ENCODE measurements around the gene UGT2B11. TPM values are rescaled to one million over a fixed set of nuclear protein-coding genes. Genes with fewer than 3 reads are reported as not detected.
"Not testable (repeated sequence)": the region's sequence is repeated elsewhere in the genome, so short reads cannot be mapped to it uniquely, and the experiment has no call there.

The UGT2B11 gene
- total RNA-seq, 1 donor from 2014 or later, result not detected

- H3K79me2 ChIP-seq (ENCODE audit: insufficient read depth, low read length), result no peaks in the 10 kb centered on the region
- H3K36me3 ChIP-seq (ENCODE audit: insufficient read depth, low read length), result no peaks in the 10 kb centered on the region
- no peak overlapping the region for H3K27ac ChIP-seq (ENCODE audit: low read depth, low read length)
- H2AFZ ChIP-seq (ENCODE audit: low read depth, low read length), result no peak overlapping the region
- Mint-ChIP-seq H3K36me3 (ENCODE audit: low read depth, unreplicated experiment) (no peaks in the 10 kb centered on the region), H3K27me3 (ENCODE audit: low read depth, unreplicated experiment) (no peaks in the 10 kb centered on the region), H3K4me1 (ENCODE audit: low read depth, unreplicated experiment) (no peaks in the 10 kb centered on the region), H3K4me3 (ENCODE audit: unreplicated experiment) (no peak overlapping the region), H3K27ac (ENCODE audit: unreplicated experiment) (no peak overlapping the region), H3K9me3 (ENCODE audit: unreplicated experiment) (no peaks in the 10 kb centered on the region)
- DNase-seq (ENCODE audit: low read depth) (peak; percentile 26), FAIRE-seq (no peak)
- H3K4me2 ChIP-seq (ENCODE audit: low read length), result no peak overlapping the region
- H3K4me1 ChIP-seq (ENCODE audit: insufficient read depth, low read length), result no peaks in the 10 kb centered on the region
- TF ChIP-seq CTCF (IDR thresholded peaks at IDR 0.05; ENCODE audit: insufficient read depth, low read depth, low read length) (no peak), EZH2 (IDR thresholded peaks at IDR 0.05; ENCODE audit: insufficient read depth, low read length) (no peak)
- no peak overlapping the region for H3K4me3 ChIP-seq (ENCODE audit: insufficient read depth, low read depth, low read length)
- H4K20me1 ChIP-seq (ENCODE audit: insufficient read depth, low read length), result no peaks in the 10 kb centered on the region
- no peak overlapping the region for H3K9ac ChIP-seq (ENCODE audit: low read length)
- no peaks in the 10 kb centered on the region for H3K27me3 ChIP-seq (ENCODE audit: insufficient read depth, low read length)
- H3K9me3 ChIP-seq (ENCODE audit: insufficient read depth, low read depth, low read length), result no peaks in the 10 kb centered on the region
These were observed 47.2 kb downstream of the UGT2B11 start for GRCh38 chr4:69167300-69167699.

GRCh38 chr4:69166376-69166775, 48.2 kb downstream of the UGT2B11 start:
- H4K20me1 ChIP-seq (ENCODE audit: insufficient read depth, low read length); H3K4me2 ChIP-seq (ENCODE audit: low read length); H3K36me3 ChIP-seq (ENCODE audit: insufficient read depth, low read length); H3K4me1 Mint-ChIP-seq (ENCODE audit: low read depth, unreplicated experiment); DNase-seq (ENCODE audit: low read depth); FAIRE-seq; H3K27me3 Mint-ChIP-seq (ENCODE audit: low read depth, unreplicated experiment); H3K27ac Mint-ChIP-seq (ENCODE audit: unreplicated experiment); H3K4me3 ChIP-seq (ENCODE audit: insufficient read depth, low read depth, low read length); H3K9me3 ChIP-seq (ENCODE audit: insufficient read depth, low read depth, low read length); H3K4me1 ChIP-seq (ENCODE audit: insufficient read depth, low read length); H3K9me3 Mint-ChIP-seq (ENCODE audit: unreplicated experiment); H3K9ac ChIP-seq (ENCODE audit: low read length); H3K4me3 Mint-ChIP-seq (ENCODE audit: unreplicated experiment); H3K27me3 ChIP-seq (ENCODE audit: insufficient read depth, low read length); H3K36me3 Mint-ChIP-seq (ENCODE audit: low read depth, unreplicated experiment); H3K27ac ChIP-seq (ENCODE audit: low read depth, low read length); H2AFZ ChIP-seq (ENCODE audit: low read depth, low read length); H3K79me2 ChIP-seq (ENCODE audit: insufficient read depth, low read length): not testable (repeated sequence)

GRCh38 chr4:69165707-69166106, 48.8 kb downstream of the UGT2B11 start:
- not testable (repeated sequence) for H3K36me3 ChIP-seq (ENCODE audit: insufficient read depth, low read length); H3K27ac ChIP-seq (ENCODE audit: low read depth, low read length); H3K4me3 ChIP-seq (ENCODE audit: insufficient read depth, low read depth, low read length); H3K9ac ChIP-seq (ENCODE audit: low read length); H3K9me3 ChIP-seq (ENCODE audit: insufficient read depth, low read depth, low read length); H3K9me3 Mint-ChIP-seq (ENCODE audit: unreplicated experiment); H3K4me3 Mint-ChIP-seq (ENCODE audit: unreplicated experiment); H3K36me3 Mint-ChIP-seq (ENCODE audit: low read depth, unreplicated experiment); H3K27me3 Mint-ChIP-seq (ENCODE audit: low read depth, unreplicated experiment); H4K20me1 ChIP-seq (ENCODE audit: insufficient read depth, low read length); H3K27me3 ChIP-seq (ENCODE audit: insufficient read depth, low read length); H3K4me1 ChIP-seq (ENCODE audit: insufficient read depth, low read length); H2AFZ ChIP-seq (ENCODE audit: low read depth, low read length); H3K27ac Mint-ChIP-seq (ENCODE audit: unreplicated experiment); FAIRE-seq; DNase-seq (ENCODE audit: low read depth); H3K4me2 ChIP-seq (ENCODE audit: low read length); H3K79me2 ChIP-seq (ENCODE audit: insufficient read depth, low read length); H3K4me1 Mint-ChIP-seq (ENCODE audit: low read depth, unreplicated experiment)

- no peak overlapping the region for H3K9ac ChIP-seq (ENCODE audit: low read length)
- Mint-ChIP-seq H3K4me3 (ENCODE audit: unreplicated experiment) (no peak overlapping the region), H3K4me1 (ENCODE audit: low read depth, unreplicated experiment) (no peaks in the 10 kb centered on the region), H3K27me3 (ENCODE audit: low read depth, unreplicated experiment) (no peaks in the 10 kb centered on the region), H3K27ac (ENCODE audit: unreplicated experiment) (no peak overlapping the region), H3K36me3 (ENCODE audit: low read depth, unreplicated experiment) (no peaks in the 10 kb centered on the region), H3K9me3 (ENCODE audit: unreplicated experiment) (no peaks in the 10 kb centered on the region)
- H3K79me2 ChIP-seq (ENCODE audit: insufficient read depth, low read length), result no peaks in the 10 kb centered on the region
- no peak overlapping the region for H2AFZ ChIP-seq (ENCODE audit: low read depth, low read length)
- no peak overlapping the region for H3K4me3 ChIP-seq (ENCODE audit: insufficient read depth, low read depth, low read length)
- no peaks in the 10 kb centered on the region for H3K36me3 ChIP-seq (ENCODE audit: insufficient read depth, low read length)
- no peaks in the 10 kb centered on the region for H3K9me3 ChIP-seq (ENCODE audit: insufficient read depth, low read depth, low read length)
- H4K20me1 ChIP-seq (ENCODE audit: insufficient read depth, low read length), result no peaks in the 10 kb centered on the region
- H3K27me3 ChIP-seq (ENCODE audit: insufficient read depth, low read length), result no peaks in the 10 kb centered on the region
- no peak overlapping the region for H3K4me2 ChIP-seq (ENCODE audit: low read length)
- H3K4me1 ChIP-seq (ENCODE audit: insufficient read depth, low read length), result no peaks in the 10 kb centered on the region
- TF ChIP-seq EZH2 (IDR thresholded peaks at IDR 0.05; ENCODE audit: insufficient read depth, low read length) (no peak), CTCF (IDR thresholded peaks at IDR 0.05; ENCODE audit: insufficient read depth, low read depth, low read length) (no peak)
- no peak for DNase-seq (ENCODE audit: low read depth)
- no peak overlapping the region for H3K27ac ChIP-seq (ENCODE audit: low read depth, low read length)
- no peak for FAIRE-seq
These were observed 57.6 kb downstream of the UGT2B11 start for GRCh38 chr4:69156913-69157312.

All from astrocyte (in vitro differentiated cells and primary cell).